Caco-2 (cell line): ENCODE data around the gene AOPEP. TPM values are rescaled to one million over a fixed set of nuclear protein-coding genes. Genes with fewer than 3 reads are reported as not detected.
A peak's percentile ranks its signal among the peaks of the same experiment; 100 is the strongest.

Experiments
- BruUV-seq: library from RNA; stranded (reverse); fragments of 400-500 nt; replicated peaks from 2 replicates; lab custom pipeline; 2021; lab: Mats Ljungman, UMichigan
- CTCF ChIA-PET: fragments of 300-600 bp; sonication (Branson Sonifier 250); formaldehyde crosslinking; loops from one replicate; lab custom pipeline; 2022; ENCODE audit warnings: antibody characterized with exemption; lab: Charles Lee
- POLR2A ChIA-PET: fragments of 300-600 bp; sonication (Branson Sonifier 250); formaldehyde crosslinking; loops from one replicate; lab custom pipeline; 2022; ENCODE audit warnings: antibody characterized with exemption; lab: Charles Lee
- DNase-seq, 2 experiments: peaks; one replicate each; pipeline versions ENCODE4 v3.0.0 to v3.0.0-alpha.2; 2020 to 2022
- H3K27me3 ChIP-seq: replicated peaks from 2 replicates; pipeline ENCODE4 v1.6.0; 2011; ENCODE audit warnings: low read length; ENCODE audit not compliant: control insufficient read depth, insufficient read depth
- H3K36me3 ChIP-seq: 2 replicates; pipeline ENCODE4 v1.5.1; 2011; ENCODE audit warnings: low read length; ENCODE audit not compliant: control insufficient read depth, insufficient read depth
- H3K4me1 ChIP-seq: fragments of 250-450 bp; sonication (Bioruptor Pico); 2 replicates; pipeline ENCODE4 v1.5.1; 2020; ENCODE audit warnings: mild to moderate bottlenecking
- H3K4me3 ChIP-seq: 2 replicates; pipeline ENCODE4 v1.5.1; 2011; ENCODE audit warnings: low read depth, mild to moderate bottlenecking, control low read depth, low read length
- H3K9me3 ChIP-seq: fragments of 250-450 bp; sonication (Bioruptor Pico); 2 replicates; pipeline ENCODE4 v1.5.1; 2020; ENCODE audit warnings: mild to moderate bottlenecking, moderate library complexity
- H3K27ac Mint-ChIP-seq: one replicate; pipeline ENCODE4 v1.8.0; 2022; ENCODE audit warnings: mixed read lengths; ENCODE audit not compliant: unreplicated experiment
- H3K27me3 Mint-ChIP-seq: one replicate; pipeline ENCODE4 v1.8.0; 2022; ENCODE audit warnings: mixed read lengths; ENCODE audit not compliant: insufficient read depth, unreplicated experiment
- H3K36me3 Mint-ChIP-seq: one replicate; pipeline ENCODE4 v1.8.0; 2022; ENCODE audit warnings: mild to moderate bottlenecking, mixed read lengths; ENCODE audit not compliant: insufficient read depth, unreplicated experiment
- H3K4me1 Mint-ChIP-seq: one replicate; pipeline ENCODE4 v1.8.0; 2022; ENCODE audit warnings: low read depth, mixed read lengths; ENCODE audit not compliant: unreplicated experiment
- H3K4me3 Mint-ChIP-seq: one replicate; pipeline ENCODE4 v1.8.0; 2022; ENCODE audit warnings: mild to moderate bottlenecking, moderate library complexity, mixed read lengths; ENCODE audit not compliant: unreplicated experiment
- H3K9me3 Mint-ChIP-seq: one replicate; pipeline ENCODE4 v1.8.0; 2022; ENCODE audit warnings: mixed read lengths; ENCODE audit not compliant: unreplicated experiment
- intact Hi-C: fragments of 100-400 bp; cut with micrococcal nuclease; formaldehyde crosslinking; loops from one replicate; pipeline ENCODE4 v1.10.0; 2022; ENCODE audit not compliant: unreplicated experiment
- total RNA-seq: library from RNA; stranded (reverse); gene quantifications from 2 replicates; pipeline ENCODE4 v1.2.3, GENCODE V29; 2022
- TF ChIP-seq, protein P1 (sequence below), 2 experiments: fragments of 200-600 bp in 1 of 2; IDR thresholded peaks; 1 replicate in 1 of 2; 2 replicates in 1 of 2; pipeline versions ENCODE4 v1.5.1 to v1.8.0; 2011 to 2022; ENCODE audit warnings: antibody characterized with exemption in 1 of 2, control low read depth in 1 of 2, inconsistent platforms in 1 of 2, low read depth in 1 of 2, low read length in 1 of 2, mild to moderate bottlenecking in 1 of 2, moderate library complexity in 1 of 2; ENCODE audit not compliant: insufficient read depth in 1 of 2, severe bottlenecking in 1 of 2, unreplicated experiment in 1 of 2

Gene AOPEP
- total RNA-seq, 1 experiment from 2014 or later, result 63.3 TPM

DNA sequence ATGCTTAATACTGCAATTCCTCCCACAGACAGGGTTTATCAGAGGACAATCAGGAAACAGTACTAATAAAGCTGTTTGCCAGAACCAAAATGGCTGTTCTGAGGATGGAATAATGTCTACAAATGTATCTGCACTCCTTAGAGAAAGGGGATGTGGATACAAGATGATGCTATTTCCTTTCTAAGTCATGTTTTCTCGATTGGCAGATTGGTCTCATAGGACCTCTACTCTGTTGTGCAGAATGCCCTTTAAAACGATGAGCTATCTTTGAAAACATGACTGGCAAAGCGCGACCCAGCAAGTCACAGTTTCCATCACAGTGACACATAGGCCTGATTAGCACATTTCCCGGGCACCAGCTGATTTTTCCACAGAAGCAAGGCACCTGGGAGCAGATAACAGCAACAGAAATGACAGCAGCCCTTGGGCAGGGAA is 54.0 kb downstream of the AOPEP start:
- no peak for DNase-seq
- POLR2A ChIA-PET, result no interaction called here

DNA sequence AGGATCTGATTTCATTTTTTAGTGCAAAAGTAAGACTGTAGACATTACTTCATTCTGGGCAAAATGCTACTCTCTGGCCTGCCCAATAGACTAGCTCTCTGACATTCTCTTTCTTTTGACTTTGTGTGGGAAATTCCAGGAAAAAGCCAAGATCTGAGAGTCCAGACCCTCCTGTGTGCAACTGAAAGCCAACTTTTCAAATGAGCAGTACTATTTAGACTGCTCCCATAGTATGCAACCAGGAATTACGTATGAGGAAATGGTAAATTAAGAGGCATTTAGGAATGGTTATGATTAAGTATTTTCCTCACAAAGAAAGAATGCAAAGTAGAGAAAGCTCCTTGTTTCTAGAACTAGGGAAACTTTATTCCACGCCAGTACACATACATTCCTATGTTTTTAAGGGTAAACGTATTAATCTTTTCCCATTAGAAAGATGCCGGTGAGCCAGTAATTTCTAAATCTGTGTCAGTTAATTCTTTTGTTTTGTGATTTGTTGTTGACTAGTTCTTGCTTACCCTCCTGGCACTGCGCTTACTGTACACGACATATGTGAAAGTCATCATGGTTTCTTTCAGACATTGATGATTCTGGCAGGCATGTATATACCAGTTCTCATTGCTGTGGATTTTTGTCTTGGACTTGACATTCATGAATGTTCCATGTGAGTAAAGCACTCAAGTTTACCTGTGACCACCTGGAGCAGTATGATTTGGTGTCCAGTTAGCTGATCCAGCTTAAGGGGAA is 56.0 kb downstream of the AOPEP start:
- ChIA-PET POLR2A (no interaction called here), CTCF (interaction anchor here (0.6 kb wide), 1 partner anchor 150 kb away, joined by 6 read pairs; no protein-coding TSS in a partner anchor)
- H3K4me1 ChIP-seq, result peaks cover 8% of the 10 kb centered on the region; the same call in 1 of the 2 replicates
- no peak overlapping the region for H3K4me3 ChIP-seq
- Mint-ChIP-seq H3K27ac (no peak overlapping the region), H3K9me3 (no peaks in the 10 kb centered on the region), H3K36me3 (no peaks in the 10 kb centered on the region), H3K4me3 (no peak overlapping the region), H3K4me1 (peaks cover 12% of the 10 kb centered on the region), H3K27me3 (no peaks in the 10 kb centered on the region)
- intact Hi-C loops, result loop anchor here (1.0 to 10.0 kb wide), 10 partner anchors 36 to 345 kb away; no protein-coding TSS in a partner anchor
- H3K9me3 ChIP-seq, result no peaks in the 10 kb centered on the region
- no TSS peak for BruUV-seq
- no peaks in the 10 kb centered on the region; the same call in 1 of the 2 replicates for H3K27me3 ChIP-seq
- DNase-seq, result no peak
- H3K36me3 ChIP-seq, result no peaks in the 10 kb centered on the region
- TF ChIP-seq, protein P1, sequence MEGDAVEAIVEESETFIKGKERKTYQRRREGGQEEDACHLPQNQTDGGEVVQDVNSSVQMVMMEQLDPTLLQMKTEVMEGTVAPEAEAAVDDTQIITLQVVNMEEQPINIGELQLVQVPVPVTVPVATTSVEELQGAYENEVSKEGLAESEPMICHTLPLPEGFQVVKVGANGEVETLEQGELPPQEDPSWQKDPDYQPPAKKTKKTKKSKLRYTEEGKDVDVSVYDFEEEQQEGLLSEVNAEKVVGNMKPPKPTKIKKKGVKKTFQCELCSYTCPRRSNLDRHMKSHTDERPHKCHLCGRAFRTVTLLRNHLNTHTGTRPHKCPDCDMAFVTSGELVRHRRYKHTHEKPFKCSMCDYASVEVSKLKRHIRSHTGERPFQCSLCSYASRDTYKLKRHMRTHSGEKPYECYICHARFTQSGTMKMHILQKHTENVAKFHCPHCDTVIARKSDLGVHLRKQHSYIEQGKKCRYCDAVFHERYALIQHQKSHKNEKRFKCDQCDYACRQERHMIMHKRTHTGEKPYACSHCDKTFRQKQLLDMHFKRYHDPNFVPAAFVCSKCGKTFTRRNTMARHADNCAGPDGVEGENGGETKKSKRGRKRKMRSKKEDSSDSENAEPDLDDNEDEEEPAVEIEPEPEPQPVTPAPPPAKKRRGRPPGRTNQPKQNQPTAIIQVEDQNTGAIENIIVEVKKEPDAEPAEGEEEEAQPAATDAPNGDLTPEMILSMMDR (IDR thresholded peaks at IDR 0.05; ENCODE audit: insufficient read depth in 1 of 2, low read depth in 1 of 2, low read length in 1 of 2, severe bottlenecking in 1 of 2, unreplicated experiment in 1 of 2), result no peak

More for the DNA sequence above, 54.0 kb downstream of the AOPEP start:
- intact Hi-C loops, result loop anchor here (5.0 to 10.0 kb wide), 4 partner anchors 113 to 294 kb away; no protein-coding TSS in a partner anchor
- CTCF ChIA-PET, result interaction anchor here (1.2 kb wide), 1 partner anchor 99 kb away, joined by 5 read pairs; no protein-coding TSS in a partner anchor
- no peaks in the 10 kb centered on the region for H3K27me3 ChIP-seq
- BruUV-seq, result no TSS peak
- peaks cover 8% of the 10 kb centered on the region; the same call in 1 of the 2 replicates for H3K4me1 ChIP-seq
- Mint-ChIP-seq H3K27me3 (no peaks in the 10 kb centered on the region), H3K27ac (no peak overlapping the region), H3K4me1 (peaks cover 12% of the 10 kb centered on the region), H3K4me3 (no peak overlapping the region), H3K9me3 (no peaks in the 10 kb centered on the region), H3K36me3 (no peaks in the 10 kb centered on the region)
- H3K9me3 ChIP-seq, result no peaks in the 10 kb centered on the region
- H3K4me3 ChIP-seq, result no peak overlapping the region
- H3K36me3 ChIP-seq, result no peaks in the 10 kb centered on the region
- TF ChIP-seq, protein P1 (IDR thresholded peaks at IDR 0.05; ENCODE audit: insufficient read depth in 1 of 2, low read depth in 1 of 2, low read length in 1 of 2, severe bottlenecking in 1 of 2, unreplicated experiment in 1 of 2), result no peak

DNA sequence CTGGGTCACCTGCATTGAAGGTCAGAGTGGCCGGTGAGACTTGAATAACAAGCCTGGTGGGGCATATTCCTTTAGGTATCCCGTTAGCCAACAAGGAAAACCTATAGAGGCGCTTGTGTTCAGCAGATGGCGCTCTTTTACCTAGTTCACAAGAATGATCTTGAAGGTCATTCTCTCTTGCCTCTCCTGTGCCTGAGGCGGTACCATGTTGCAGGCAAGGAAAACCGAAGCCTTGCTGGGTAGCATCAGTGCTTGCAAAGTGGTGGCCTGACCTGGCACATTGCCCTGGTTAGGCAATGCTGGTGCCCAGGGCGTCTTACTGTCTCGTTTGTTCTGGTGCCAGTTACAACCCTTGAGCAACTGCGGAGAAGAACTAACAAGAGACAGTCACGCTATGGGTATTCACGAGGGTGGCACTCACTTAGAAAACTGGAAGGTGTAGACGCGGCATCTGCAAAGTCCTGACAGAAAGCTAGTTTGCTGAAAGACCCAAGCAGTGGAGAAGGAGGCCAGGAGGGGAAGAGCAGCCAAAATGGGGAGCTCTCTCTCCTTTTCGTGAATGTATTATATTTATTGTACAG is 56.7 kb downstream of the AOPEP start:
- Histone ChIP-seq H3K4me1 (peaks cover 8% of the 10 kb centered on the region; the same call in 1 of the 2 replicates), H3K9me3 (no peaks in the 10 kb centered on the region), H3K4me3 (no peak overlapping the region), H3K36me3 (no peaks in the 10 kb centered on the region), H3K27me3 (no peaks in the 10 kb centered on the region; the same call in 1 of the 2 replicates)
- H3K27me3 Mint-ChIP-seq, result no peaks in the 10 kb centered on the region
- CTCF ChIA-PET, result no interaction called here
- no peak overlapping the region for H3K27ac Mint-ChIP-seq
- no peaks in the 10 kb centered on the region for H3K9me3 Mint-ChIP-seq
- peaks cover 12% of the 10 kb centered on the region for H3K4me1 Mint-ChIP-seq
- H3K36me3 Mint-ChIP-seq, result no peaks in the 10 kb centered on the region
- no peak overlapping the region for H3K4me3 Mint-ChIP-seq
- BruUV-seq, result no TSS peak
- intact Hi-C loops, result loop anchor here (1.0 to 10.0 kb wide), 10 partner anchors 36 to 344 kb away; no protein-coding TSS in a partner anchor
- POLR2A ChIA-PET, result no interaction called here
- TF ChIP-seq, protein P1 (IDR thresholded peaks at IDR 0.05; ENCODE audit: insufficient read depth in 1 of 2, low read depth in 1 of 2, low read length in 1 of 2, severe bottlenecking in 1 of 2, unreplicated experiment in 1 of 2), result peak; percentile 71 to 76
- DNase-seq, result peak; percentile 79 to 82
